WI38 (cell line): Measurements from ENCODE around the gene LGALSL.

Experiments
- H3K4me3 ChIP-seq: 2 replicates; pipeline ENCODE4 v1.5.1; 2011; ENCODE audit warnings: low read depth, mild to moderate bottlenecking, control low read depth, low read length
- CTCF ChIP-seq: IDR thresholded peaks from 2 replicates; pipeline ENCODE4 v1.5.1; 2012; ENCODE audit warnings: low read depth, mild to moderate bottlenecking, control low read depth, low read length

LGALSL gene

DNA sequence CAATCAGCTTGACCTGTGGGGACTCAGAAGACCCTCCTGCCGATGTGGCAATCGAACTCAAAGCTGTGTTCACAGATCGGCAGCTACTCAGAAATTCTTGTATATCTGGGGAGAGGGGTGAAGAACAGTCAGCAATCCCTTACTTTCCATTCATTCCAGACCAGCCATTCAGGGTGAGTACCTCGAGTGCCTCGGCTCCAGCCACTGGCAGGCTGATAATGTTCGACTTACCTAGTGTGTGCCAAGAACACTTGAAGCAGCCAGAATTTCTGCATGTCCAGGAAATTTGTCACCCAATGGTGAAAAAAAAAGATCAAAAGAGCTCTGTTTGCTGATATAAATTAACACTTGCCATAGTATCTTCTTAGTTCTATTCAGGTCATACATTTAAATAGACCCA lies 2.3 kb downstream of the LGALSL start:
- no peak overlapping the region for H3K4me3 ChIP-seq
- TF ChIP-seq CTCF = no peak

DNA sequence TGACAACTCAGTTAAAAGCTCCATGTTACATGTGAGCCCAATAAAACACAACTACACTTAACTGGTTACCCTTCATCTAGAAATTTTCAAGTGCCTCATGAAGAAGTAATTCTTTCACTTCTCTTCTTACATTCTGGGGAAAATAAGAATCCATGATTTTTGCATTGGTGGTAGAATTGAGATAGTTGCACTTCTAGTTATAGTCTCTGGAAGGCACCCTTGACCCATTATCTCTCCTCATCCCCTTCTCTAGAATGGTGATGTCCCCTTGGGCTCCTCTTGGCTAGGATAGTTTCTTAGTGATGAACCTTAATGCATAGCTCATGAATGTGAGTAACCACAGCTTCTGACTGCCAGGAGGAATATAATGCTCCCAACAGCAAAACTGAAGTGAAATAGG lies 3.6 kb downstream of the LGALSL start:
- H3K4me3 ChIP-seq = no peak overlapping the region
- no peak for TF ChIP-seq CTCF

- TF ChIP-seq CTCF = no peak
Measured at GRCh38 chr2:64459575-64459974, 5.6 kb downstream of the LGALSL start.

DNA sequence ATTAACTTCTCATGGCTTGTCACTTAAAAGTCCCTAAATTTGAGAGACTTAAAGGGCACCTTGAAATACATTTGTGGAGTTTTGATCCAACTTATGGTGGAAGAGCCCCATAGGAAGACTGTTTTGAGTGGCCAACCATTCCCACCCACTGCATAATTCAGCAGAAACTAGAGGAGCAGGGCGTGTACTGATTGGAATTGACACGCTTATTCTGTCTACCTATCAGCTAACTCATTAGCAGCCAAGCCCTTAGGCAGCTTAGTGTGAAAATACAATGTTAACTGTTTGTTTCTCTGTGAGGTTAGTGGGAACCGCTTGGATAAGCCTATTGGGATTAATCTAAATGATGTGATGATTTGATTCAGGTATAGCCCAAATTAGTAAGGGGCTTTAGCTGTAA lies 6.4 kb downstream of the LGALSL start:
- no peak for TF ChIP-seq CTCF
- H3K4me3 ChIP-seq = no peak overlapping the region

More at GRCh38 chr2:64459575-64459974, 5.6 kb downstream of the LGALSL start:
- no peak overlapping the region for H3K4me3 ChIP-seq

DNA sequence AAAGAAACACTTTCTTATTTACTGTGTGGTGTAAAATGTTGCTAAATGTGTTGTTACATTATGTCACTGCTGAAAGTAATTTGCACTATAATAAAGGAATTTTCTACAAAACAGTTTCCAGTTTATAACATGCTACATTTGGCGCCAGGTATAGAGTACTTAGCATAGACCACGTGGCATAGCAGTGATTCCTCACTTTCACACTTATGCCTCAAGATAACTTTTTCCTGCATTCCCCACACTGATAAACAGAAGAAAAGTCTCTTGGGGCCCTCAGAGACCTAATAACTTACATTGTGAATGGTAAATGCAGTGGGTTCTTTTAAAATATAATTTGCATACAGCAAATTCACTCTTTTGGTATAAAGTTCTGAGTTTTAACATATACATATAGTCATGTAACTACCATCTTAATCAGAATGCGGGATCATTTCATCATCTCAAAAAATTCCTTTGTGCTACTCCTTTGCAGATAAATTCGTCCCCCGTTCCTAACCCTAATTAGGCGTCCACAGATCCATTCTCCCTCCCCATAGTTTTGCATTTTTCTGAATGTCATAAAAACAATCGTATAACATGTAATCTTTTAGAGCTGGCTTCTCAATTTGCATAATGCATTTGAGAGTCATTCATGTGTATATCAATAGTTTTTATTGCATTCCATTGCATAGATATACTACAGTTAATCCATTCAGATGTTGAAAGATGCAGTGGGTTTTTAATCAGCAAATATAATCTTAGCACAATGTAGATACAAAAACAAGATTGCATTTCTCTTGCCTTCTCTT lies 7.5 kb downstream of the LGALSL start:
- TF ChIP-seq CTCF = no peak
- H3K4me3 ChIP-seq = no peak overlapping the region

DNA sequence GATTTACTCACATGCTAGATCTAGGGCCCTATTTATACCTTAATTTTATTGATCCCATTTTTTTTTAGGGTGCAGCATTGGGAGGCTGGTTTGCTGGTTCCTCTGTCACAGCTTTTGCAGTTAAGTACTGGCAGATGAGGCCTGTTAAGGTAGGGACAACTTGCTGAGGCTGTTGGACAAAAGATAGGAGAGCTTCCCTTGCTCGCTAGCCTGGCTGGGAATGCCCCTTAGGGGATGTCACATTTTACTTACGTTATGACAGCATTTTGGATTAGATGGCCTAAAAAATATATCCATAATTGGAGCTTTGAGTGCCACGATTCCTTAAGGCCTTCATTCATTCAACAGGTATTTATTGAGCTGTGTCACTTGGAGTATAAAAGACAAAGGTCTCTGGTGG lies 8.2 kb downstream of the LGALSL start:
- TF ChIP-seq CTCF = no peak
- H3K4me3 ChIP-seq = no peak overlapping the region

GRCh38 chr2:64462940-64463700 lies 9.2 kb downstream of the LGALSL start:
- H3K4me3 ChIP-seq = no peak overlapping the region
- TF ChIP-seq CTCF = no peak
